DMS53 treated with DMSO at 0.1 percent for 48 hours (cell line): ENCODE data around the gene ATF2.

Source experiments
- DNase-seq: peaks from one replicate; lab custom pipeline; 2025; ENCODE audit not compliant: unreplicated experiment; lab: John Stamatoyannopoulos, UW

ATF2 gene

GRCh38 chr2:175167792-175168563, at the start of gene ATF2:
Gene ATF2, minus strand, starts transcription at chr2:175168203. Its CDS starts 31,760 bp downstream, at chr2:175136443.
- DNase-seq = peak; percentile 99

DNA sequence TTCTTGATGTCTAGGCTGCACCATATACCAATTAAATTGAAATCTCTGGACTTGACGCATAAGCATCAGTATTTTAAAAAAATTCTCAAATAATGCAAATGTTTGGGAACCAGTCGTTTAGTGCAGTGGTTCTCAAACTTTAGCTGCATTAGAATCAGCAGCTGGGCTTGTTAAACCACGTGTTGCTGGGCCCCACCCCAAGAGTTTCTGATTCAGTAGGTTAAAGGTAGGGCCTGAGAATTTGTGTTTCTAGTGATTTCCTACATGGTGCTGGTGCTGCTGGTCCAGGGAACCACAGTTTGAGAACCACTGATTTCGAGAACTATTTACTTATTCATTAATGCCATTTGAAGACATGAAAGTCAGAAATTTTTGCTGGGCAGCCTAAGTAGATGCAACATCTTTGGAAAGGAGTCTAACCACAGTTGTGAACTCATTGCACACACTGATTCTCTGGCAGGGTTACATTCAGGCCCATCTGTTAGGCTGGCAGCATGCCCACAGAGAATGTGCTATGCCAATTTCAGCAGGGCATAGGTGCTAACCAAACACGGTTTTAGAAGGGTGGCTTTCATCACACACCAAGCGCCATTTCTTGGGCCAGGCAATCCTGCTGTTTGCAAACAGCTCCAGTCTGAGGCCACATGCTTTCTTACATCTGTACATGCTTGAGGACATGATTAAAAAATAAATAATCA, 39.9 kb upstream of the ATF2 start:
- no peak for DNase-seq

- DNase-seq = no peak
Measured at GRCh38 chr2:175206866-175207265, 38.9 kb upstream of the ATF2 start.

DNA sequence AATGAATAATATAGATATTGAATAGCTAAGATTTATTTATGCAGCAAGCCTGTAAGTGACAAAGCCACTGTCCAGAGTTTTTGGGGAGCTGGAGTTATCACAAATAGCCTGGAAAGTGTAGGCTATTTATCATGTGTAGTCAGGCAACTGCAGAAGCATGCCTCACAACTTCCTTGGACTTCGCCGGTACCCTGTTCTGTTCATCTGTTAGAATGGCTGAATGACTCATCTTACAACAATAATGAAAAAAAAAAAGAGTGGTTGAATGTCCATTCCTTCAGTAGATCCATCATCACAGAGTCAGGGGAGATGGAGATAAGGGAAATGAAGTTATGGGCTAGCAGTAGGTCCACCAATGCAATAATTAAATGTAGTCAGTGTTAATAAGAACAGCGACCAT, 37.5 kb upstream of the ATF2 start:
- DNase-seq = no peak

DNA sequence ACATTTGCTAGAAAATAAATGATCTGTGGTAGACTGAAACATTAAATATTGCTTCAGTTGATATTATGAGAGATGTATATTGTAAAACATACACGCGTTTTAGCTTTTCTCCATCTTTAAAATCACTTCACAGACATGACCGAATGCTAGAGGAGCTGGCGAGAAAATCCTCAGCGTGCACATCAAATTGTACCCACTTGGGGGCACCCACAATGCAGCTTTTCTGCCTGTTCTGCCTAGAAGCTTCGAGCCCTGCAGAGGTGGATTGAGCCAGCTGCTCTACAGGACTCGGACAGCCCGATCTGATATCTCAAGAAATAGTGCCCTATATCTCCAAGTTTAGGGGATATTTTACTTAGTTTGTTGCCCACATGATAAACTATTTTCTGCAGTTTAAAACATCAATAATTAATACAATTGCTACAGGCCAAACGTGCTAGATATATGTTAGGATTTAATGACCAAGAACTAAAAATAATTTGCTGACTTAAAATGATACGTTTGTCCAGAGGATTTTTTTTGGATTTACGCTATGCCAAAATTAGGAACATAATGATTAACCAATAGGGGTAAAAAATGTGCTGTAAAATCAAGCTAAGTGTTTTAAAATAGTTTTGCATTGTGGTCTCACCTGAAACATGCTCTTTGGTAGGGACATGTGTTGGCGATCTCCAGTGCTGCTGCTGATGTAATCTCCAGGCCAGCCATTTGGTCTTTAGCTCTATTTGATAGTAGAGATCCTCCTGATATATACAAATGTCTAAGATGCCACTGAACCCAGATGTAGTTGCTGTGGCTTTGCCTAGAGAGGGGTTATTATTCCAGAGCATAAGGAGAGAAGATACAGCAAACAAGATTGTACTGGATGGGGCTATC, 35.9 kb upstream of the ATF2 start:
- DNase-seq = peak; percentile 51

- DNase-seq = peak; percentile 57
Measured at GRCh38 chr2:175195012-175195411, 27.0 kb upstream of the ATF2 start.

GRCh38 chr2:175188761-175189160, 20.8 kb upstream of the ATF2 start:
- DNase-seq = no peak

DNA sequence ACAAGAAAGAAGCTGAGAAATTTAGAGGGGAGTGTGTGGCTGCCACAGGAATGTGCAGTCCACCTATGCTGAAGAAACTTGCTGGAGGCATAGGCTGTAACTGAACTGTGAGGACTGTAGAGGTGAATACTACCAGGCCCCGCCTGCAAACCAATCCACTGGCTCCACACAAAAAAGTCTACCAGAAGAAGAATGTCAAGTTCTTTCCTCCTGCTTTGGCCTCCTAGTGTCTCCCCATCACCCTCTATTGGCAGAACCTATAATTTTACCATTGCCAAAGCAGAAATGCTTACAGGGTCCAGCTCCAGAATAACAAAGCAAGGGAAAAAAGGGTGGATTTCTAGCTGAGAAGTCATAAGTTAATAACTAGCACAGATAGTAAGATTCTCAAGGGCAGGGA, 19.4 kb upstream of the ATF2 start:
- no peak for DNase-seq

DNA sequence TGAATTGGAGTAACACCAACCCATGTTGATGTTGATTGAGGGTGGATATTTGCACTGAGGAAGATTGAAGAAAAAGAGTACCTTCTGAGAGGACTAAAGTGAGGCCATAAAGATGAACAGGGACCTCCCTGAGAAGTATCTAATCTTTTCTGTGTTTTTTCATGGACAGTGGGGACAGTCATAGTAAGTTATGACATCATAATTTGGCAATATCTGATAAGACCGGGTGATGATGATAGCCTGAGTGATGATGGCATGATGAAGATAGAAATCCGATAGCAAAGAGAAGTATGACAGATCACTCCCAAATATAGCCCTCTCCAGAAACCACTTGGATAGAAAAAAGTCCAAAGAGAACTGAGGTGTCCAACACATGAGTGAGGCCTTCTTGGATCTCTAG, 15.7 kb upstream of the ATF2 start:
- DNase-seq = no peak

GRCh38 chr2:175181877-175182308, 13.9 kb upstream of the ATF2 start:
- DNase-seq = no peak

DNA sequence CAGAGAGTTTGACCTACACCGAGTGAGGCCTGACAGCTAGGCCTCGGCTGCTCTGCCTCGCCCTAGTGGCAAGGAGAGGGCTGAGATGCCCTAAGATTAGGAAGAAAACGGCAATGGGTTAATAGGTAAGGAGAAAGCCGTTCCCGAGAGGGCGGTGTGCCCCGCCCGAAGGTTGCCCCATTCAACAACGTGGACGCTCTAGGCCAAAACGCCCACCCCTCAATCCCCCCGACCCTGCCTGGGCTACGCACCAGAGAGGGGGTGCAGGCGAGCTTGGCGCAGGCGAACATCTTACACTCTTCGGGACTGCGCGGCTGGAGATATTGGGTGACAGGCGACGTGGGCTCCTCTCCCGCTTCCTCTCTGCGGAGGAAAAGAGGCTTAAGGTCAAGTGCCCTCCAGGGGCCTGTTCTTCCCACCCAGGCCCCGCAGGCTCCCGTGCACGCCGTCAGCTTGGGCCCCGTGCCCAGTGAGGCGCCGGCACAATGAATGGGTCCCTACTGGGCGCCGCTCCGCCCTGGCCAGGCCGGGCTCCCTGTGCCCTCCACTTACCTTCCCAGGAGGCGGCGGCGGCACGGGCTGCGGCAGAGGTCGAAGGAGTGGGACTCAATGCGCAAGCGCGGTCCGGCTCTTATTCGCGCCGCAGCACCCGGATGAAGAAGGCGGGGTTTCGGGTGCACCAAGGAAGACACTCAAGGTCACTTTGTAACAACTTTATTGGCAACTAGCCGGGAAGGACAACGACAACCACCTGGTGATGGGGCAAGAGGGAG, 13.3 kb upstream of the ATF2 start, which contains the start of gene ATP5MC3:
Gene ATP5MC3, minus strand, starts transcription at position 607 of the 773 bp plus-strand sequence. Its CDS starts 317 bp downstream, at position 290.
- DNase-seq = peak; percentile 96

DNA sequence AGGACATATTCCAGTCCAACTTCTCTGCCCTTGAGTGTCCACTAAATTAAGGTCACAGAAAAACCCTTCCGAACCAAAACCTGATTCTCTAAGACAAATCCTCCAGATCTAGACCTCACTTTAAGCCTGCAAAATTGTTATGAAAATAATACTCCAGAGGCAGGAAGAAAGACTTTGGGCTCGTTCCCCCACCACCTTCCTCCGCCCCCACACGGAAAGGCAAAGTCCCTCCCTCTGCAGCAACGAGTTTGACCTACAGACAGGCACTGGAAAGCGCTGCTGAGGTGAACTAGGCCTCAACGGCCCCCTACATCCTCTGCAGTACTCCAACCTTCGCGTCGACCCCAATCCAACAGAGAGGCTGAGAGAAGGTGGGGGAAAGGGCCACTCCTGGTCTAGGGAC, 12.7 kb upstream of the ATF2 start:
- DNase-seq = no peak

DNA sequence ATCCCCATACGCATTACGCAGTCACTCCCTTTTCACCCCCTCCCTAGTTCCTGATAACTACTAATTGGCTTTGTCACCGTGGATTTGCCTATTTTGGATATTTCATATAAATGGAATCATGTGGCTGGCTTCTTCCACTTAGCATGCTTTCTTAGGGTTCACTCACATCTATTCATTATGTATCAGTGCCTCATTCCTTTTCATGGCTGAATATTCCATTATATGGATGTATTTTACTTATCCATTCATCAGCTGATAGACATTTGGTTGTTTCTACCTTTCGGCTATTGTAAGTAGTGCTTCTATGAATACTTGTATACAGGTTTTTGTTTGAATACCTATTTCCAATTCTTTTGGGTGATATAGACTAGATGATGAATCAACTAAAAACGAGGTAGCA, 8.6 kb upstream of the ATF2 start:
- no peak for DNase-seq

DNA sequence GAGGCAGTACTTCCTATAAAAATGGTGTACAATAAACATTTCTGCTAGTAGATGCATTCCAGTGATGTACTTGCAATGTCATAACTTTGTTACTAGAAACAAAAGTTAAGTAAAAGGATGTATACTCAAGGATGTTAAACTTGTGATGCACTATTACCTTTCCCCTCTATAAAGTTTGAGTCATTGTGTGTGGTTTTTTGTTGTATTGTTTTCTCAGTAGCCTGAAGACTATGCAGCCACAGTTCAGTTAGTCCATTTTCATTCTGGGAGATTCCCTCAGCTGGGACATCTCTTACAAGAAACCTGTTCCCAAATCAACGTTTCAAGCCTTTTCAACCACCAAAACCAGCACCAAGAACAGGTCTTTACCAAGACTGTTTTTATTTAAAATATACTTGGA, 7.9 kb upstream of the ATF2 start:
- DNase-seq = no peak

- DNase-seq = no peak
Measured at GRCh38 chr2:175175320-175175719, 7.3 kb upstream of the ATF2 start.

- DNase-seq = no peak
Measured at GRCh38 chr2:175170659-175171304, 2.8 kb upstream of the ATF2 start.

GRCh38 chr2:175169191-175169590, 1.2 kb upstream of the ATF2 start:
- no peak for DNase-seq

- no peak for DNase-seq
Measured at GRCh38 chr2:175168564-175168945, 552 bp upstream of the ATF2 start.

DNA sequence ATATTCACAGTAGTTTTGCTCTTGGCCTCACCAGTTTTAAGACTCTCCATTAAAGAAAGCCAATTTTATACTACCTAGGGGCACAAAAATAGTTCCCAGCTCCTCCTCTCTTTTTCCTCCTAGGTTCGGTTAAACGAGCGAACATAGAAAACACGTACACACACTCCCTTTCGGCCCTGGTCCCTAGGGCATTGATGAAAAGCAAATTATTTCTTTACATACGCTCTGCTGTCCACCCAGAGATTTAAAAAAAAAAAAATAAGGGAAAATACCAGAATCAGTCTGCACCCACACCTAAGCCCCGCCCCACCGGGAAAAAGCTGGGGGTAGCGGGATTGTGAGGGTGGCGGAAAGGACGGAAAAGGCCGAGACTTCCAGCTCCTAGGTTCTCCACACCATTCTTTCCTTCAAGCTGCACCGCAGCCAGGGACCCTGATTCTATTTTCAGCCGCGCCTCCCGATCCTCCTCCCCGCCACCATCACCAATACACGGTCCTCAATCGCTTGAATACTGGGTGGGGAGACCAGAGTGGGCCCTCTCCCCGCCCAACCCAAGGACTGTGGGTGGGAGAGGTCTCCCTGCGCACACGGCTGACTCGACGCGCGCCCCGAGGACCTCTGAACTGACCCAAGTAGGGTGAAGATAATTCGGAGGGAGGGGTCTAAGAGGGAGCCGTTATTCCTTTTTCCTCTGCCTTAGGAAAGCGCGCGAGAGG, 769 bp downstream of the ATF2 start:
- peak; percentile 30 for DNase-seq
